Activated T-cell treated with anti-CD3 and anti-CD28 coated beads, Interleukin-2, amount 50 U/mL, for 1 hour (primary cell): ENCODE measurements around the gene GPC6.
"Not testable (repeated sequence)": the region's sequence is repeated elsewhere in the genome, so short reads cannot be mapped to it uniquely, and the experiment has no call there.

ENCODE experiments used
- DNase-seq: peaks from one replicate; pipeline ENCODE4 v3.0.0-alpha.2; 2020

GPC6 gene

GRCh38 chr13:93450761-93451160 is 224.2 kb downstream of the GPC6 start:
- DNase-seq = no peak

DNA sequence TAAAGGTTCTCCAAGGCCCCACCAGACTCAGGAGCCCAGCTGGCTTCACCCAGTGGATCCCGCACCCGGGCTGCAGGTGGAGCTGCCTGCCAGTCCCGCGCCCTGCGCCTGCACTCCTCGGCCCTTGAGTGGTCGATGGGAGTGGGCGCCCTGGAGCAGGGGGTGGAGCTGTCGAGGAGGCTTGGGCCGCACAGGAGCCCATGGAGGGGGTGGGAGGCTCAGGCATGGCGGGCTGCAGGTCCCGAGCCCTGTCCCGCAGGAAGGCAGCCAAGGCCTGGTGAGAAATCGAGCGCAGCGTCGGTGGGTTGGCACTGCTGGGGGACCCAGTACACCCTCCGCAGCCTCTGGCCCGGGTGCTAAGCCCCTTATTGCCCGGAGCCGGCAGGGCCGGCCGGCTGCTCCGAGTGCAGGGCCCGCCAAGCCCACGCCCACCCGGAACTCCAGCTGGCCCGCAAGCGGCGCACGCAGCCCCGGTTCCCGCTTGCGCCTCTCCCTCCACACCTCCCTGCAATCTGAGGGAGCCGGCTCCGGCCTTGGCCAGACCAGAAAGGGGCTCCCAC is 228.1 kb downstream of the GPC6 start:
- DNase-seq = not testable (repeated sequence)

- no peak for DNase-seq
Measured at GRCh38 chr13:93455861-93456260, 229.3 kb downstream of the GPC6 start.

- no peak for DNase-seq
Measured at GRCh38 chr13:93460005-93460404, 233.4 kb downstream of the GPC6 start.

GRCh38 chr13:93462151-93462550 is 235.5 kb downstream of the GPC6 start:
- no peak for DNase-seq

DNA sequence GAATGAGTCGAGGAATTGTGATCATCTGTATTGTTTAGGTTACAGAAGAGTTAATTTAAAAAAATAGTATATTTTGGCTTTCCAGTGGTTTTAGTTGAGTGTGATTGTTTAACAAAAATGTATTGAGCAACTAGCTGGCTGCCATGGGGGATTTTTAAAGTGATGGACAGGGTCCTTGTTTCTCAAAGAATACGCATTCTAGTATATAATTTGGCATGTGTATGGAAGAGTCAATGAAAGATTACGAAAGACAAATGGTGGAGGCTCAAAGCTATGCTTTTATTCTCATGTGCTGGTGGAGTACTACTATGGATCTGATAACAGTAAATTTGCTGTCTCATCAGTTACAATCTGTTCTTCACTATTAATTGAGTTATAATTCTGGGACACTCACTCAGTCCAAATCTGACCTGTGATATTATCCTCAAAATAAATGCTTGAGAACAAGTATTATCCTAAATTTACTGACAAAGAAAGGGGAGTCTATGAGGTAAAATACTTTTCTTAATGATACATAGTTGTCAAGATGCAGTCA is 240.0 kb downstream of the GPC6 start:
- no peak for DNase-seq

DNA sequence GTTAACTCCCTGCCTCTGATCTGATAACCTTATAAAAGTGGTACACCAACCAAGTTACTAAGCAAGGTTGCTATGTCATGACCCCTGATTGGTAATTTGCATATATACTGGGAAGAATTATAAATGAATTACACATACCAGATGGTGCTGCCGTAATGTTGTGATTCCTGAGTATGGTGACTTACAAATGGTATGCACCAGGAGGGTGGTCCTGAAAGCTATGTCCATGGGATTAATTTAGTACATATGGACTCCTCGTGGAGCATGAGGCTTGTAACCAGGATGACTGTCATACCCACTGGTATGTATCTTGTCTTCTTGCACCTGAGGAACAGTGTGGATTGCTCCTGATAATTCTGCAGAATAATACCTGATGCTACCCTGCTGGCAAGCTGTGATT is 240.6 kb downstream of the GPC6 start:
- no peak for DNase-seq

DNA sequence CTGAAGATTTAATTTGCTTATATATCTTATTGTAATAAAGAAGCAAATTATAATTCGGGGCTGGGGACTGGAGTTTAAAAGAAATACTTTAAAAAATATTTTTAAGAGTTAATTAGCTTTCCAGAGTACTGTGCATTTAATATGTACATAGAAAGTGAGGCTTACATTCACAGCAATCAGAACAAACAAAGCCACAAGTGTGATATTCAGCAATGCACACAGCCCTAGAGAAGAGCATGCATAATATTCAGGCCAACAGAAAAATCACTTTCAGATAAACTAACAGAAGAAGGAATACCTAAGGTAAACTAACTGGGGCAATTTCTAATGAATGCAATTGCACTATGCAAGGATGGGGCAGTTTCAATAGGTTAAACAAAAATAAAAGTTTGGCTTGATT is 241.8 kb downstream of the GPC6 start:
- DNase-seq = no peak

GRCh38 chr13:93472296-93472695 is 245.7 kb downstream of the GPC6 start:
- no peak for DNase-seq

DNA sequence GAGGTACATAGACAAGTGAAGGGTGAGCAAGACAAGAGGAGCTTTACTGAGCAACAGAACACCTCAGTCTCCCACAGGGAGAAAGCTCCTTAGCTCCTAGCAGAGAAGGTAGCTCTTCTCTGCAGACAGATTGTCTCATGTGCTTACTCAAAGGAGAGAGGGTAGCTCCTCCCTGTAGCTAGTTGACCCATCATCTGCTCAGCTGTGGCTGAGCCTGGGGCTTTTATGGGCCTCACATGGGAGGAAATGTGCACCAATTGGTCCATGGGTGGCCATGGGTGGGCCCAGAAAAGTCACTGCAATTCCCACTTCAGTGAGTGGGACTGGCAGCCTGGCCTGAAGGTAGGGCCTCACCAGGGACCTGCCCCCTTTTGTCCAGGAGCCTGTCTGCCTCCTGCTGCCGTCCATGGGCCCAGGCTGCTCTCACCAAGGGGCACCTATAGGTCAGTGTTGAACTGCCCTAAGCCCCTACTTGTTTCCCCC is 246.2 kb downstream of the GPC6 start:
- DNase-seq = no peak

GRCh38 chr13:93473441-93474270 is 247.0 kb downstream of the GPC6 start:
- no peak for DNase-seq

DNA sequence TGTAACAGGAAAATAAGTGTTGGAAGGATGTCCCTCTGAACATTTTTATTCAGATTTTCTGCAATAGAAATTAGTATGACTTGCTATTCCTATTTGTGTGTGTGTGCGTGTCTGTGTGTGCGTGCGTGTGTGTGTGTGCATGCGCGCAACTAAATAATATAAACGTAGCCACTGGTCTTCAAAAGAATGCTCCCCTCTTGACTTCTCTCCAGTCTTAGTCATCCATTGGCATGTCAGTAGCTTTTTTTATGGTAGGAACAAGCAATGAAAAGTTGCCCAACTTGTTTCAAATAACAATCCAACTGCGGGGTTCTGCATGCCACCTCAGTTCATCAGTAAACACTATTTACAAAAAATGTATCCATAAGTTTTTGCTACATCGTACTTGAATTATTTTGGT is 249.6 kb downstream of the GPC6 start:
- no peak for DNase-seq

DNA sequence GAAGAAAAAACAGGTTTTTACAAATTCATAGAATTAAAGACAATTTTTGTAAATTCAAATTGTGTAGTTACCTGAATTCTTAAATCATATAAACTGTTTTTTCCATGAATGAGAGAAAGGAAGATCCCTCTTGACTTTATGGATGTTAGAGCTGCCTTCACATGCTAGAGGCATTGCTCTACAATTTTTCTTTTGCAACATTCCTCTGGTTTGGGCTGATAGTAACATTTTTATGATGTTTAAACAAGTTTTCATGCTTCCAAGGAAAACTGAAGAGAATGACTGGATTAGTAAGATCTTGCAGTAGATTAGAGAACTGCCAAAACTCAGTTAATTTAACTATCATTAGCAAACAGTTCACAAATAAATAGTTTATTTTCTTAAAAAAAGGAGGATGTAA is 250.6 kb downstream of the GPC6 start:
- no peak for DNase-seq

DNA sequence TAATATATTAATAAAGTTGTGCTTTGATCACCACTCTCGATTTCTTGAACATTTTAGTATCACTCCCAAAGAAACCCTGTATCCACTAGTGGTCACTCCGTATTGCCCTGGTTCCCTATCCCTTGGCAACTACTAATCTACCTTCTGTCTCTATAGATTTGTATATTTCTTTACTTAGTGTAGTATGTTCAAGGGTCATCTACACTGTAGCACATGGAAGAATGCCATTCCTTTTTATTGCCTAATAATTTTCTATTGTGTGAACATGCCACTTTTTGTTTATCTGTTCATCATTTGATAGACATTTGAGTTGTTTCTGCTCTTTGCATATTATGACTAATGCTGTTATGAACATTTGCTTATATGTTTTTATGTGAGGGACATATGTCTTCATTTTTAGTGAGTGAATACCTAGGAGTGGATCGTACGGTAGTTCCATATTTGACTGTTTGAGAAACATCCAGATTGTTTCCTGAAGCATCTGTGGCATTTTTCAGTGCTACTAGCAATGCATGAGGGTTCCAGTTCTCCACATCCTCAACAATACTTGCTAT is 254.0 kb downstream of the GPC6 start:
- no peak for DNase-seq

DNA sequence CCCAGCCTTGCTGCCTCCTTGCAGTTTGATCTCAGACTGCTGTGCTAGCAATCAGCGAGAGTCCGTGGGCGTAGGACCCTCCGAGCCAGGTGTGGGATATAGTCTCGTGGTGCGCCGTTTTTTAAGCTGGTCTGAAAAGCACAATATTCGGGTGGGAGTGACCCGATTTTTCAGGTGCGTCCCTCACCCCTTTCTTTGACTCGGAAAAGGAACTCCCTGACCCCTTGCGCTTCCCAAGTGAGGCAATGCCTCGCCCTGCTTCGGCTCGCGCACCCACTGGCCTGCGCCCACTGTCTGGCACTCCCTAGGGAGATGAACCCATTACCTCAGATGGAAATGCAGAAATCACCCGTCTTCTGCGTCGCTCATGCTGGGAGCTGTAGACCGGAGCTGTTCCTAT is 269.5 kb downstream of the GPC6 start:
- not testable (repeated sequence) for DNase-seq

DNA sequence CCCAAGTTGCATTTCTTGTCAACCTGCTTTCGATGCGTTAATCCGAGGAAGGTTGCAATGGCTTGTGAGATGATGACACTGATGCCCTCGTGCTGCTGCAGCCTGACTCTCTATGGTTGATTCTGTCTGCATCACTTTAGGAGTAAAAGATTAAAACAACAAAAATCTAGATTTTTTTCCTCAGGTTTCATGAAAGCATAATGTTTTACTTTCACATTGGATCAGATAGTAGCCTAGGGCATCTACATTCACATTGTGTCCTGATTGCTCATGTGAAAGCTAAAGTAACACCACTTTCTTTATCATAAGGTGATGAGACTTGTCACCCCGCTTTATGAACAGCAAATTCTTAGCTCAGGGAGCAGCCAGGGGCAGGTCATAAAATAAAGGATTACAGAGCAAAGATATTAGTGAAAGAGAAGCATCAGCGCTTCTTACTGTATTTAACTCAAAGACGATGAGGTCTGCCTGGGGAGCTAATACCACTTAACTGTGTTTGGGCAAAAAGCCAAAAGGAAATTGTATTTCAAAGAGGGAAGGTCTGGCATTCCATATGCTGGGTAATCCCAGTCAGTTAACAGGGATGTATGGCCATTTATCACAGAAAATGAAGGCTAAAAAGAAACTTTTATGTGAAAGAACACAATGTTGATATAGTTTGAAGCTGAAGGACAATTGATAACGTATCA is 270.5 kb downstream of the GPC6 start:
- DNase-seq = no peak

GRCh38 chr13:93499991-93500390 is 273.4 kb downstream of the GPC6 start:
- DNase-seq = no peak

DNA sequence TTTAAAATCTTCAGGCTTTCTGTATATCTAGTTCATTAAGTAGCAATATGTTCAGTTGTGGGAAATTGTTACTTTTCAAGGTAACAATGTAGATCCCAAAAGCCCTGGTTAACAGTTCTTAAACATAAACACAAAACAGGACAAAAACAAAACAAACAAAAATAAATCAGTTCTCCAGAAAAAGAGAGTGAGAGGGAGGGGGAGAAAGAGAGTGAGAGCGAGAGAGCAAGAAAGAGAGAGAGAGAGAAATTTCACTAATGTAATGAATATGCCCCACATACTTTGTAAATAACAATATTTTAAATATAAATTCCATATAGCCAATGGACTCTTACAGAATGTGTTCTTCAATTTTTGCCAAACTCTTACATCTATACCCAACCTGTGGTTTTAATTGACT is 275.5 kb downstream of the GPC6 start:
- DNase-seq = no peak

GRCh38 chr13:93502987-93503615 is 276.5 kb downstream of the GPC6 start:
- DNase-seq = no peak

DNA sequence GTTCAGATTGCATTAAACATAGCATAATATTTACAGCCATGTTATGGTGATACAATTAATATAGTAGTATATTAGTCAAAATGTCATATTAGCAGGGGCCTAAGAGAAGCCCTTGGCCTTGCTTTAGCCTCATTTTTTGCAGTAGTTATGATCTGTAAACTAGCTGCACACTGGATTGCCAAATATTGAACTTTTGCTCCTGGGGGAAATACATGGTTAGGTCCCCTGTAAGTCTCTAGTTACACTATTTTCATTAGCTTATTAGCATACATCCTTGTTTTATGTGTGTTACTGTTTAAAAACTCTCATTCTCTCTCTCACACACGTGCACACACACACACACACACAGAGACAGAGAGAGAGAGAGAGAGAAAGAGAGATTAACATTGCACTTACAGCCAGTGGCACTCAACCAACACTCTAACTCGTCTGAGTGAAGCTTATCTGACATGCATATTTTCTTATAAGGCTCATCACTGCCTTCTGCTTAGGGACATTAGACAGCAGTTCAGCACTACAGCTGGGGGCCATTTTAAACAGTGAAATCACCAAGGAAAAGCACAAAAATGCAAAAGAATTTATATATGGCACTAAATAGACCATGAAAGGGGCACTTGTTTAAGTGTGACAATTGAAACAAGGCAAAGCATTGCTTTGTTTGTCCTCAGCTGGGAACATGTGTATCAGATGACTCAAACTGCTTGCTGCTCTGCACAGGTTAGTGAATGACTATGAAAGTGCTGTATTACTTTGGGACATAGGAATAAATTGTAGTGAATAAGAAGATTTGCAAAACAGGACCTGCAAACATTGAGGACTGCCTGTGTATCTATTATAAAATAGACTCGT is 278.7 kb downstream of the GPC6 start:
- no peak for DNase-seq

DNA sequence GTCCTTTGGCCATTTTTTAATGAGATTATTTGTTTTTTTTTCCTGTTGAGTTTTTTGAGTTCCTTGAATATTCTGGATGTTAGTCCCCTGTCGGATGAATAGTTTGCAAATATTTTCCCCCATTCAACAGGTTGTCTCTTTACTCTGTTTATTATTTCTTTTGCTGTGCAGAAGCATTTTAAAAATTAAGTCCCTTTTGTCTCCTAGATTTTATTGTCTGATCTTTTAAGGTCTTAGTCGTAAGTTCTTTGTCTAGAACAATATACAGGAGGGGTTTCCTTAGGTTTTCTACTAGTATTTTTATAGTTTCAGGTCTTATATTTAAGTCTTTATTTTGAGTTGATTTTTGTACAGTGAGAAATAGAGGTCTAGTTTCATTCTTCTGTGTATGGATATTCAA is 284.4 kb downstream of the GPC6 start:
- no peak for DNase-seq

DNA sequence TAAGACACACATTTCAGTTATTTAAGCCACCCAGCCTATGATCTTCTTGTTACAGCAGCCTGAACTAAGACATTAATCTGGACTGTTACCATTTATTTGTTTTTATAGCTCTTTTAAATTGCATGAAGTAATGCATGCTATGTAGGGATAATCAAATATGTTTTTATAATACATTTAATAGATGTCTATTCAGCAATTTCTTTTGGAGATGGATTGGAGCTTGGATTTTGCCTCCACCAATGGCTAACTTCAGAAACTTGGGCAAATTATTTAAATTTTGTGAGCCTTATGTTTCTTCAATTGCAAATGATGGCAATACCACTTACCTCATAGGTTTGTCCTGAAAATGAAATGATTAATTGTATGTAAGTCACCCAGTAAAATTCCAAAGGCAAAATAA is 288.7 kb downstream of the GPC6 start:
- no peak for DNase-seq
